Activated CD8-positive, alpha-beta memory T cell treated with anti-CD3 and anti-CD28 coated beads for 48 hours (primary cell): ENCODE data around the gene TP53I3.
A peak's percentile ranks its signal among the peaks of the same experiment; 100 is the strongest.
"Not testable (repeated sequence)": the region's sequence is repeated elsewhere in the genome, so short reads cannot be mapped to it uniquely, and the experiment has no call there.

ENCODE experiments used
- DNase-seq, 3 experiments: peaks; one replicate each; pipeline ENCODE4 v3.0.0-alpha.2; 2020; ENCODE audit warnings: low read depth in 2 of 3, low spot score in 2 of 3

The TP53I3 gene, protein sequence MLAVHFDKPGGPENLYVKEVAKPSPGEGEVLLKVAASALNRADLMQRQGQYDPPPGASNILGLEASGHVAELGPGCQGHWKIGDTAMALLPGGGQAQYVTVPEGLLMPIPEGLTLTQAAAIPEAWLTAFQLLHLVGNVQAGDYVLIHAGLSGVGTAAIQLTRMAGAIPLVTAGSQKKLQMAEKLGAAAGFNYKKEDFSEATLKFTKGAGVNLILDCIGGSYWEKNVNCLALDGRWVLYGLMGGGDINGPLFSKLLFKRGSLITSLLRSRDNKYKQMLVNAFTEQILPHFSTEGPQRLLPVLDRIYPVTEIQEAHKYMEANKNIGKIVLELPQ

DNA sequence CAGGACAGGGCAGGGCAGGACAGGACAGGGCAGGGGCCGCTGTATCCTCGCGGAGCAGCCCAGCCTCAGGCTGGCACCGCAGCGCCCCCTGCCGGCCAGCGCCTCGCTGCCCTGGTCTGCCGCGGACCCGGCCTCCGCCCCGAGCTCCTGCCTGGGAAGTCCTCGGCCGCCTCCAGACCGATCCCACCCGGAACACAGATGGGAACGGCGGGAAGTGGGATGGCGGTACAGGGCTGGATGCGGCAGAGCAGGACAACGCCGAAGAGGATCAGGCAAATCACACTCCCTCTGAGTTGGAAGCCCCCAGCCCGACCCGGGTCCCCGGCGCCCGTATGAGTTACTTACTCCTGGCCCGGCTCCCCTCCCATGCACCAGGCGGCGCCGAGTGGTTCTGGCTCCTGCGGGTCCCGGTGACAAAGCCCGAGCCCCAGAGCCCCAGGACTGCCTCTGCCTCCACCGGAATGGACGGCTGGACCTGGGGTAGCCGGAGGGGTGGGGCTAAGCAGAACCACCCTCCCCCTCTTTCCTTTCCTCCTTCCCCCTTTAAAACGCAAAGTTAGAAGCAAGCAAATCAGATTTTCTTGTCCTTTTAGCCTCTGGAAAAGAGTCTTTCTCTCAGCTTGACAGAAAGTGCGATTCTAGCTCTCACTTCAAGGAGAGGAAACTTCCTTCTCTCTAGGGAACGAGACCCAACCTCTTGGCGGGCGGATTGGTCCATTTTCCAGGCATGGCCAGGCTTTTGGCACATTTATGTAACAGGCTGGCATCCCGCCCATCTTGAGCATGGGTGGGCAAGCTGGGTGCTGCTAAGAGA, at the start of gene TP53I3:
TSS of gene TP53I3 (minus strand) at position 449 of the 814 bp plus-strand sequence. CDS start 508 bp downstream, outside the sequence.
- DNase-seq: peak; percentile 70 to 81 (median 74)

DNA sequence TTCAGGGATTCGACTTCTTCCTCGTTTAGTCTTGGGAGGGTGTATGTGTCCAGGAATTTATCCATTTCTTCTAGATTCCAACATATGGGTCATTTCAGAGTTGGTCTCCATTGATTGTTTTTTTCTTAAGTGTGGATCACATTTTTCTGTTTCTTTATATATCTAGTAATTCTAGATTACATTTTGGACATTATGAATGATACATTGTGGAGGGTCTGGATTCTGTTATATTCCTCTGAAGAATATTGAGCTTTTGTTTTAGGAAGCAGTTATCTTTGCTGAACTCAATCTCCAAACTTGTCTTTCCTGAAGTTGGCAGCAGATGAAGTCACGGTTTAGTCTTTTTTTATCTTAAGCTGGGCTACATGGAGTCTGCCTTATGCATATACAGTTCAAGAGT, 47.9 kb upstream of the TP53I3 start:
- DNase-seq: no peak

DNA sequence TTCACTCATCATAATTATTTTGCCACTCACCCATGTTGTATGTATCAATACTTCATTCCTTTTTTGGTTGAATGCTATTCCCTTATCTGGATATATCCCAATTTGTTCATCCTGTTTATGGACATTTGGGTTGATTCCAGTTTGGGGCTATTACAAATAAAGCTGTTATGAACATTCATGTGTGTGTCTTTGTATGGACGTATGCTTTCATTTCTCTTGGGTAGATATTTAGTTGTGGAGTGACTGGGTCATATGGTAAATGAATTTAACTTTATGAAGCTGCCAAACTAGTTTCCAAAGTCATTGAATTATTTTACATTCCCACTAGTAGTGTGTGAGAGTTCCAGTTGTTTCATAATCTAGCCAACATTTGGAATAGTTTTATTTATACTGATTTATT, 41.3 kb upstream of the TP53I3 start:
- no peak for DNase-seq

DNA sequence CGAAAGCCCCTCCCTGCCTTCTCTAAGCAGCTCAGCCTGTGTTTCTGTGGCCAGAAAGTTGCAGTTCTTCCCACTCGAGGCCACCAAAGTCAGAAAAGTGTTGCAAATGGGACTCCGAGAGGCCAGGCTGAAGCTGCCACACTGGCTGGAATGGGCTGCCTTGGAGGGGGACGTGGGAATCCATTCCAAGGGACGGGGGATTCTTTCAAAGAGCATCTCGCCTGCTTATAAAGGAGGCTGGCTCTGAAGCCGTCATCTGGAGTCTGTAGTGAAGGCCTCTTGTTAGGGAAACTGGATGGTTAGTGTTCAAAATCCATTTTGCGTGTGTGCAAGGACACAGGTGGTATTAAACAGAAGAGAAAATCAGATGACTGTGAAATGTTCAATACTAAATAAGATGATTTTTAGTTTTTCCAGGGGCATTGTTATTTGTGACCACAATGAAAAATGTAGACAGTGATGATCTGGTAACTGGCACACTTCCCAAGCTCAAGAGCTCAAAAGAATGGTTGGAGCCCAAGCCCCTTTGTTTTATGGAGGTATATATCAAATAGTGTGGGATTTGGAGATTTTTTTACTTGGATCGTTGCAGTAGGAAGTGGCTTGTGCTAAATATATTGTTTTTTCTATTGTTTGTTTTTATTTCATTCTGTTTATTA, 39.4 kb upstream of the TP53I3 start:
- DNase-seq: no peak

DNA sequence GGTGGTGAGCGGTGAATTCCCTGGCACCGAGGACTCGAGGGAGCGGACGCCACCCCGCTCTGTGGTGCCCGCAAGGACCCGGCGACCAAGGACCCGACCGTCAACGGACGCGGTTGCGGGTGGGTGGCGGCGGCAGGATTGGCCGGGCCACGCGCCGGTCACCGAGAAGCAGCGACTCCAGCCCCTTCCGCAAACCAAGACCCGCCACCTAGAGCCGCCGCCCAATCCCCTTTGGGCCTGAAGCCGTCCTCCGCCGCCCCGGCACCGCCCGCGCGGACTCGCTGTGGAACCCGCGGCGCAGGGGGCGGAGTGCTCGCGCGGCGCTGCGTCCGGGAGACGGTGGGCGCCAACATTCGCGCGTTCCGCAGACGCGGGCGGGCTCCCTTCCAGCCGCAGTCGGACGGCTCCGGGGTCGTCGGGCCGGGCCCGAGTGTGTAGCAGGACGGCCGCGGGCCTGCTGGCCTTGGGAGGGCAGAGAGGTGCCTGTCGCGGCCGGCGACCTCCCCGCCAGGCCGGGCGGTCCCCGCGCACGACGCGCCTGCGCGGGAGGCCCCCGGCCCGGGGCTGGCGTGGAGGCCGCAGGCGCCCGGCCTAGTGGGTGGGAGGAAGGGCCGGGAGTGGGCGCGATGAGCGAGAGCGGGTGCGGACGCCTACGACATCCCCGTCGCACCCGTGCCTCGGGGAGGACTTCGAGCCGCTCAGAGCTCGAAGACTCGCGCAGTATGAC, 38.7 kb upstream of the TP53I3 start, which contains the start of the genes FAM228B and PFN4:
TSS of gene FAM228B (plus strand) at position 275 of the 727 bp plus-strand sequence. CDS start 893 bp downstream, outside the sequence.
TSS of gene PFN4 (minus strand) at position 140 of the 727 bp plus-strand sequence. CDS start 799 bp downstream, outside the sequence.
- DNase-seq: peak; percentile 34 to 51 (median 40)

DNA sequence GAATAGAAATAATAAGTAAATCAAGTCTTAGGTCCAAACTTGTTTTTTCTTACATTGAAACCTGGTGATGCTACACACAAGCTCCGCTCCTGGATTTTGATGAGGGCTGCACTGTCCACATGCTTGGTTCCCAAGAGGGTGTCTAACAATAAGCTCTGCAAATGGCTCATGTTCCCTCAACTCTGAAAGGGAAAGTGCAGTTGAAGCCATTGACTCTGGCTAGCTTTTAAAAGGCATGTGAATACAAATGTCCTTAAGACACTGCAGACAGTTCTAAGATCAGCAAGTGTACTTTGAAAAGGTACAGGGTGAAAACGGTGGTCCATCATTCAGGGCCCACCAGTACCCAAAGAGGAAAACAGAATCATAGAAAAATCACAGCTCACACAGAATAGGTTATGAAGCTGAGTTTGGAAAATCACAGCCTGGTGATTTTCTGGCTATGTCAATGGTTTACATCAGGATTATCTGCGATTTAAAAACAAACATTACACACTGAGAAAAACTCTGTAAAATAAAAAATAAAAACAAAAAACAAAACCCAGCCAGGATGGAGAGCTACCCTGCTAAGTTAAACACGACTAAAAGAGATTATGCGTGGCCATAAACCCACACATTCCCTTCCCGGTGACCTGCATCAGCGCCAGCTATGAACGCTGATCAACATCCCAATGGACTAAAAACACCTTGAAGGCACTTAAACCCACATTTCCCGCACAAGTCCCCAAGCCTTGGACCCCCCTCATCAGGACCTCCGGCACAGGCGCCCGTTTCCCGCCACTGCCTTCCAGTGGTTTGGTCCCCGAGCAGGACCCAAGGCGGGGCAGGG, 37.9 kb upstream of the TP53I3 start:
- DNase-seq: no peak

DNA sequence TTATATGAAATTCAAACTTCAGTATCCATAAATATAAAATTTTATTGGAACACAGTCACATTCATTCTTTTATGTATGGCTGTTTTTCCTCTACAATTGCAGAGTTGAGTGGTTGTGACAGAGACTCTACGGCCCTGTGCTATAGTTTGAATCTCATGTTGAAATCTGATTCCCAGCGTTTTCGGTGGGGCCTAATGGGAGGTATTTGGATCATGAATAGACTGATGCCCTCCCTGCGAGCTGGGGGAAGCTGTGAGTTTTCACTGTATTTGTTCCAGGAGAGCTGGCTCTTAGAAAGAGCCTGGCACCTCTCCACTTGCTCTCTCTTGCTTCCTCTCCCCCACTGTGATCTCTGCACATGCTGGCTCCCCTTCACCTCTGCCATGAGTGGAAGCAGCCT, 36.8 kb upstream of the TP53I3 start:
- DNase-seq: no peak

DNA sequence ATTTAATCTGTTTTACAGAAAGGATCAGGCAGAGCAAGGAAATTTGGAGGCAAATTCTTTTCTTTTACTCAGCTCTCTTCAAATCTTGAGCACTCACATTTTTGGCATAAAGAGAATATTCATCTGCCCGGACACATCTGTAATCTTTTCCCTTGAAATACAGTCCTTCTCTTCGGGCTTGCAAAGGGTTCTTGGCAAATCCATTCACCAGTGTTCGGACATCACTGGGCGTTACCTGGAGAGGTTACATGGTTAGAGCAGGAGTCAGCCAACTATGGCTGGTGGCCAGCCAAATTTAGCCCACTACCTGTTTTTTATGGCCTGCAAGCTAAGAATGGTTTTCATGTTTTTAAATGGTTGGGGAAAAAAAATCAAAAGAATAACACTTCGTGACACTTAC, 36.4 kb upstream of the TP53I3 start:
- no peak for DNase-seq

DNA sequence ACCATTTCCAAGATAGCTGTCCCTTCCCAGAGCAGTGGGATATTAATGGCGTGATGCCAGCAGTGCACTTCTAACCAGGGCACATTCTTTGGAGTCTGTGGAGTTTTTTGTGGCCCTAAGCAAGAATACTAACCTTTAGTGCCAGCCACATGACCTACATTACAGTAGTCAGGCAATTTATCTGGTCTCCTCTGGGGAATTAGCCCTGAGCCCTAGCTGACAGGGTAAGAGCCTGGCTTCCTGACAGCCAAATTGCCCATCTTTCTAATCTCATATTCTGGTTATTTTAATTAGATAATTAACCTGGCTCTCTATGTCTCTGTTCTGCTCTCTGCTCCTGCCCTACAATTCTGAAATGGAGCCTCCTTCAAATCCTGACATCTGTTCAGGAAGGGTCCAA, 33.3 kb upstream of the TP53I3 start:
- no peak for DNase-seq

DNA sequence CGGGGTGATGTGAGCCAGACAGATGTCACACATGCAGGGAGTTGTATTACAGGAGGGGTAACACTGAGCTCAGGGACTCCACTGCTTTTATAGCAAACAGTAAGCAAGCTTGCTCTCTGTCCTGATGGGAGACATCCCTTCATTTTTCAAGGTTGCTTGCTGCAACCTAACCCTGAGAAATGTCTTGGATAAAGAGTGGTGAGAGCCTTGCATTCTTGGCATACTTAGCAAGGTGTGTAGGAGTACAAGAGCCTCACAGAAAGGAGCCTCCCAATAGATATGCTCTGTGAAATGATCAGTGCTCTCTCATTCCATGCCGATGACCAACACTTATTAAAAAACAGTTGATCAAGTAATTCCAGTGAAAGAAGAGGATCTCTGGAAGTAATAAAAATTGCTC, 30.4 kb upstream of the TP53I3 start:
- DNase-seq: no peak

DNA sequence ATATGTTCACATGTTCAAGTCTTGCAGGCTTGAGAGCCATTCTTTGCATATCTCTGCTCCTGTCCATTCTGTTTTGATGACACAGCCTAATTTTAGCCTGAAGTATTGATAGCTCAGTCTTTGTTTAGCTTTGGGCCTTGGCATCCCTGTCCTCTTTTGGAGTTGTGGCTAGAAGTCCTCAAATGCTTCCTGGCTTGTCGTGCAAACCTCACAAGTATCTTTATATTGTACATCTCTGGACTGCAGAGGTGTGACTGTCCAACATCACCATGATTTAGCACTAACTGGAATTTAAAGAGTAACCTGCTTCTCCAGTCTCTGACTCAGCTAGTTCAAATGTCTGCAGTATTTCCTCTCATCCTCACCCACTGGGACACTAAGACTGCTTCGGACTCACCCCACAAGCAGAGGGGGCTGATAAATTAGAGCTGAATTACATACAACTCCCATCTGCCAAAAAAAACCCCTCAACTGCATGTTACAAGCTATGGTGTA, 26.8 kb upstream of the TP53I3 start:
- no peak for DNase-seq

DNA sequence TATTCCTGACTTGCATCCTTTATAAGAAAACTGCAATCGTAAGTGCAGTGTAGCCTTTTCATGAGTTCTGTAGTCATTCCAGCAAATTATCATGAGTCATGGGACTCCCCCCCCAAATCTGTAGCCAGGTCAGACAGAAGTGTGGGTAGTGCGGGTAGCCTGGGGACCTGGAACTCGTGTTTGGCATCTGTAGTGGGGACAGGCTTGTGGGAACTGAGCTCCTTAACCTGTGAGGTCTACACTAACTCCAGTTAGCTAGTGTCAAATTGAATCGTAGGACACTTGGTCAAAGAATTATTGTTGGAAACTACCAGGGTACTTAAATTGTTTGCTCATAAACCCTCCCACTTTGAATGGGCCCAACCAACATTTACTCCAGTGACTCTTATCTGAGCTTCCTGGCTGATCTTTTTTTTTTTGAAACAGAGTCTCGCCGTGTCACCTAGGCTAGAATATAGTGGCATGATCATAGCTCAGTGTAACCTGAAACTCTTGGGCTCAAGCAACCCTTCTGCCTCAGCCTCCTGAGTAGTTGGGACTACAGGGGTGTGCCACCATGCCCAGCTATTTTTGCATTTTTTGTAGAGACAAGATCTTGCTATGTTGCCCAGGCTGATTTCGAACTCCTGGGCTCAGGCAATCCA, 26.1 kb upstream of the TP53I3 start:
- no peak for DNase-seq

DNA sequence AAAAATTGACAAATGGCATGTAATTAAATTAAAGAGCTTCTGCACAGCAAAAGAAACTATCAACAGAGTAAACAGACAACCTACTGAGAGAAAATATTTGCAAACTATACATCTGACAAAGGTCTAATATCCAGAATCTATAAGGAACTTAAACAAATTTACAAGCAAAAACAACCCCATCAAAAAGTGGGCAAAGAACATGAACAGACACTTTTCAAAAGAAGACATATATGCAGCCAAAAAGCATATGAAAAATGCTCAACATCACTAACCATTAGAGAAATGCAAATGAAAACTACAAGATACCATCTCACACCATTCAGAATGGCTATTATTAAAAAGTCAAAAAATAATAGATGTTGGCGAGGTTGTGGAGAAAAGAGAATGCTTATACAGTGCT, 24.8 kb upstream of the TP53I3 start:
- DNase-seq: not testable (repeated sequence)

DNA sequence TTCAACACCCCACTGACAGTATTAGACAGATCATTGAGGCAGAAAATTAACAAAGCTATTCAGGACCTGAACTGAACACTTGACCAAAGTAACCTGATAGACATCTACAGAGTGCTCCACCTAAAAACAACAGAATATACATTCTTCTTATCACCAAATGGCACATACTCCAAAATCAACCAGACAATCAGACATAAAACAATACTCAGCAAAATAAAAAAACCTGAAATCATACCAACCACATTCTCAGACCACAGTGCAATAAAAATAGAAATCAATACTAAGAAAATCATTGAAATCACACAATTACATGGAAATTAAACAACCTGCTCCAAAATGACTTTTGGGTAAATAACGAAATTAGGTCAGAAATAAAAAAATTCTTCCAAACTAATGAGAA, 22.7 kb upstream of the TP53I3 start:
- DNase-seq: no peak

DNA sequence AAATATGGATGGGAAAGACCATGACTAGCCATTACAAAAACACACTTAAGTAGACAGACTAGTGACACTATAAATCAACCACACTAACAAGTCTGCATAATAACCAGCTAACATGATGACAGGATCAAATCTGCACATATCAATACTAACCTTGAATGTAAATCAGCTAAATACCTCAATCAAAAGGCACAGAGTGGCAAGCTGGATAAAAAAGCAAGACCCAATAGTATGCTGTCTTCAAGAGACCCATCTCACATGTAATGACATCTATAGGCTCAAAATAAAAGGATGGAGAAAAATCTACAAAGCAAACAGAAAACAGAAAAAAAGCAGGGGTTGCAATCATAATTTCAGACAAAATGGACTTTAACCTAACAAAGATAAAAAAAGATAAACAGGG, 22.2 kb upstream of the TP53I3 start:
- DNase-seq: no peak

DNA sequence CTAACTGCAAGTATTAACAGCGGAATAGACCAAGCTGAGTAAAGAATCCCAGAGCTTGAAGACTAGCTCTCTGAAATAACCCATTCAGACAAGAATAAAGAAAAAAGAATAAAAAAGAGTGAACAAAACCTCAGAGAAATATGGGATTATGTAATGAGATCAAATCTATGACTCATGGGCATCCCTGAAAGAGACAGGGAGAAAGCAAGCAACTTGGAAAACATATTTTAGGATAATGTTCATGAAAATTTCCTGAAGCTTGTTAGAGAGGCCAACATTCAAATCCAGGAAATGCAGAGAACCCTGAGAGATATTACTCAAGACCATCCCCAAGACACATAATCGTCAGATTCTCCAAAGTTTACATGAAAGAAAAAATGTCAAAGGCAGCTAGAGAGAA, 21.2 kb upstream of the TP53I3 start:
- no peak for DNase-seq

DNA sequence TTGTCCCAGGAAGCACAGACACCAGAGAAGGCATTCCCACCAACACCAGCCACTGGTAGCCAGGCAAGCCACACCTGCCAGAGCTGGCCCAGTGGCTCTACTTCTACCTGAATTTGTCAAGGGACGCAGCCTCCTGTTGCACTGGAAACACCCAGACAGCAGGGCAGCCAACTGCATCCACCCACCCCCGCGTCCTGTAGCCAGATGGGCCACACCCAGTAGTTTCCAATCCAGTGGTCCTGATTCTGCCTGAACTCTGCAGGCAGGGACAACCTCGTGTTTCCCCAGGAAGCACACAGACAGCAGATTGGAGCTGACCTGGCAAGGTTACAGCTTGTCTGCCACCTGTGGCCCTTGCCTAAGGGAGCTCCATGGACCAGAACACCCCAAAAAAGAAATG, 20.3 kb upstream of the TP53I3 start:
- DNase-seq: no peak

DNA sequence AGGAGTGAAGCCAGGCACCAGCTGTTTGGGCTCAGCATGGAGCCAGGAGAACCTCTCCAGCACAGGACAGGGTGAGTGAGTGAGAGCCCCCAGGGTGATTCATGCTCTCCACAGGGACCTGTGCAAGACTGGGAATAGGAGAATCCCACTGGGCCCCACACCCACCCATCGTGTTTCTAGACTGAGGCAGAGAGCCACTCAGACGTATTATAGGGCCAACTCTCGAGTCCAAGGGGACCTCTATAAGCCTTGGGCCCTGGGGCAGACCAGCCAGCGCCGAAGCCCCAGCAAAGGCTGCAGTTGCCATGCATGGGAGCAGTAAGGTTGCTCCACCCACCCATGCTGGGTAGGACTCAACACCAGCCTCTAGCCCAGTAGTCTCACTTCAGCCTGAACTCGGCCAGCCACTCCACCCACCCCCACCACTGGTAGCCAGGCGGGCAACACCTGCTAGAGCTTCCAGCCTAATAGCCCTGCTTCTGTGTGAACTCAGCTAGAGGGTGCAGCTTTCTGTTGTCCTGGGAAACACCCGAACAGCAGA, 19.5 kb upstream of the TP53I3 start:
- DNase-seq: no peak

DNA sequence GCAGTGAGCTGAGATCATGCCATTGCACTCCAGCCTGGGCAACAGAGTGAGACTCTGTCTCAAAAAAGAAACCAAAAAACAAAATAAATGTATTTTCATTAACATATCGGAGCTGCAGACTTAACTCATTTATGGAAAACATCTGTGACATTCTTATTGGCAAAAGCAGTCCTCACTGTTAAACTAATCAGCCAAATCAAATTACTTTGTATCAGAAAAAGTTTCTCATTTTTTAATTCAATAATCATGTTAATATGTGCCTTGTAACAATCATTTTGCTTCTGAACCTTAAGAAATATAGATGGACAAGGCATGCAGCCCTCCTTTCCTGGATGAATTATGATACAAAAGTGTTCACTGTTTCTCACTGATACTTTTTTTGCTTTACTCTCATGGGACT, 18.0 kb upstream of the TP53I3 start:
- no peak for DNase-seq
